Liver (tissue), 9 donors: ENCODE measurements around the gene ESRRB. TPM values are rescaled to one million over a fixed set of nuclear protein-coding genes. Genes with fewer than 3 reads are reported as not detected.

Experiments
- DNase-seq: peaks from one replicate; pipeline ENCODE4 v3.0.0-alpha.2; 2017; ENCODE audit warnings: low spot score
- H3K27ac ChIP-seq, 2 donors: one replicate each; pipeline ENCODE4 v1.7.0; 2013; ENCODE audit warnings: inconsistent platforms in 2 of 2, low read length in 2 of 2, control low read depth in 1 of 2, low read depth in 1 of 2, mild to moderate bottlenecking in 1 of 2
- H3K27me3 ChIP-seq, 4 donors: one replicate each; pipeline versions ENCODE4 v1.6.1 to v1.7.0; 2013; ENCODE audit warnings: low read length in 3 of 4, inconsistent platforms in 1 of 4, mild to moderate bottlenecking in 1 of 4, moderate library complexity in 1 of 4; ENCODE audit not compliant: control insufficient read depth in 4 of 4, insufficient read depth in 4 of 4
- H3K36me3 ChIP-seq, 4 donors: one replicate each; pipeline versions ENCODE4 v1.6.1 to v1.7.0; 2013; ENCODE audit warnings: low read length in 3 of 4, mild to moderate bottlenecking in 3 of 4, low read depth in 1 of 4, moderate library complexity in 1 of 4; ENCODE audit not compliant: control insufficient read depth in 4 of 4, insufficient read depth in 3 of 4
- H3K4me1 ChIP-seq, 4 donors: one replicate each; pipeline versions ENCODE4 v1.6.1 to v1.7.0; 2013; ENCODE audit warnings: low read length in 3 of 4, mild to moderate bottlenecking in 3 of 4, moderate library complexity in 1 of 4; ENCODE audit not compliant: control insufficient read depth in 4 of 4, insufficient read depth in 4 of 4
- H3K4me3 ChIP-seq, 3 donors: one replicate each; pipeline versions ENCODE4 v1.6.1 to v1.7.0; 2013; ENCODE audit warnings: low read length in 3 of 3, control low read depth in 1 of 3, low read depth in 1 of 3, mild to moderate bottlenecking in 1 of 3
- H3K9ac ChIP-seq, 2 donors: one replicate each; pipeline ENCODE4 v1.7.0; 2013; ENCODE audit warnings: low read length in 2 of 2, mild to moderate bottlenecking in 2 of 2, moderate library complexity in 2 of 2, control low read depth in 1 of 2, low read depth in 1 of 2
- H3K9me3 ChIP-seq, 4 donors: one replicate each; pipeline versions ENCODE4 v1.6.1 to v1.7.0; 2013; ENCODE audit warnings: low read length in 3 of 4; ENCODE audit not compliant: control insufficient read depth in 4 of 4
- ATF3 ChIP-seq: IDR thresholded peaks from 2 replicates; pipeline ENCODE4 v1.6.1; 2016; ENCODE audit warnings: antibody characterized with exemption
- CTCF ChIP-seq: fragments of 150-350 bp; IDR thresholded peaks from 2 replicates; pipeline ENCODE4 v1.5.1; 2017; ENCODE audit warnings: improper control_type of control experiment, low read depth, low read length; ENCODE audit not compliant: missing input control
- EGR1 ChIP-seq, 2 donors: IDR thresholded peaks; 2 replicates each; pipeline ENCODE4 v1.6.1; 2016 to 2018; ENCODE audit warnings: antibody characterized with exemption in 2 of 2, low read depth in 2 of 2
- FOXA1 ChIP-seq: IDR thresholded peaks from 2 replicates; pipeline ENCODE4 v1.6.1; 2016; ENCODE audit warnings: antibody characterized with exemption
- GABPA ChIP-seq, 2 donors: IDR thresholded peaks in 1 of 2; conservative IDR thresholded peaks in 1 of 2; 2 replicates each; pipeline ENCODE4 v1.6.1; 2016; ENCODE audit warnings: antibody characterized with exemption in 2 of 2, mild to moderate bottlenecking in 1 of 2, moderate library complexity in 1 of 2
- HNF4G ChIP-seq: IDR thresholded peaks from 2 replicates; pipeline ENCODE4 v1.6.1; 2016; ENCODE audit warnings: antibody characterized with exemption
- JUND ChIP-seq, 2 donors: IDR thresholded peaks; 2 replicates each; pipeline ENCODE4 v1.6.1; 2016; ENCODE audit warnings: antibody characterized with exemption in 2 of 2
- MAX ChIP-seq: IDR thresholded peaks from 2 replicates; pipeline ENCODE4 v1.6.1; 2016; ENCODE audit warnings: antibody characterized with exemption
- NR2F2 ChIP-seq: IDR thresholded peaks from 2 replicates; pipeline ENCODE4 v1.6.1; 2016; ENCODE audit warnings: antibody characterized with exemption
- RAD21 ChIP-seq, 2 donors: IDR thresholded peaks; 2 replicates each; pipeline ENCODE4 v1.6.1; 2016; ENCODE audit warnings: antibody characterized with exemption in 2 of 2, mild to moderate bottlenecking in 2 of 2
- REST ChIP-seq: IDR thresholded peaks from 2 replicates; pipeline ENCODE4 v1.6.1; 2016; ENCODE audit warnings: antibody characterized with exemption, mild to moderate bottlenecking
- RXRA ChIP-seq, 2 donors: IDR thresholded peaks; 2 replicates each; pipeline ENCODE4 v1.6.1; 2017 to 2018; ENCODE audit warnings: antibody characterized with exemption in 2 of 2, mild to moderate bottlenecking in 1 of 2
- SP1 ChIP-seq: IDR thresholded peaks from 2 replicates; pipeline ENCODE4 v1.6.1; 2018; ENCODE audit warnings: antibody characterized with exemption, mild to moderate bottlenecking
- TAF1 ChIP-seq: conservative IDR thresholded peaks from 2 replicates; pipeline ENCODE4 v1.6.1; 2016; ENCODE audit warnings: antibody characterized with exemption, mild to moderate bottlenecking
- YY1 ChIP-seq: IDR thresholded peaks from 2 replicates; pipeline ENCODE4 v1.6.1; 2016; ENCODE audit warnings: antibody characterized with exemption, mild to moderate bottlenecking
- ZBTB33 ChIP-seq: IDR thresholded peaks from 2 replicates; pipeline ENCODE4 v1.6.1; 2016; ENCODE audit warnings: antibody characterized with exemption
- WGBS: extraction: QIAGEN DNeasy Blood & Tissue Kit; methylation state at CpG from one replicate; pipeline ENCODE4 v1.1.7; 2013; 5-methylcytosine and 5-hydroxymethylcytosine counted together
- polyA plus RNA-seq, 2 donors: library from polyadenylated mRNA; stranded (reverse) in 1 of 2; unstranded in 1 of 2; fragments of 200-250 nt in 1 of 2; fragments of >200 nt in 1 of 2; fragmentation: Nextera tagmentation in 1 of 2; extraction: Ambion mirVana in 1 of 2; gene quantifications; one replicate each; pipeline versions ENCODE4 v1.2.1 to v1.2.3, GENCODE V29; 2013 to 2015
- total RNA-seq, 2 donors: library from RNA; depleted of rRNA; stranded (reverse); fragments of >200 nt; gene quantifications; one replicate each; pipeline ENCODE4 v1.2.3, GENCODE V29; 2014
- donor health status: healthy.
- donor health status: healthy.
- donor health status: healthy.
- donor health status: healthy.
- donor health status: healthy.

Gene ESRRB
- total and polyA plus RNA-seq, 4 donors: 0.08 to 0.21 (median 0.11) TPM

- no peak for DNase-seq
- 92% methylated on average over 1 of the region's 1 CpG for WGBS
Measured at GRCh38 chr14:76426161-76426696, 50.3 kb downstream of the ESRRB start.

GRCh38 chr14:76428611-76429010 lies 52.7 kb downstream of the ESRRB start:
- H3K4me1 ChIP-seq: no peaks in the 10 kb centered on the region
- no peaks in the 10 kb centered on the region for H3K27me3 ChIP-seq
- no peak for DNase-seq
- no peak overlapping the region for H3K27ac ChIP-seq
- WGBS: 90% methylated on average over 7 of the region's 7 CpGs
- H3K36me3 ChIP-seq: no peaks in the 10 kb centered on the region
- no peaks in the 10 kb centered on the region for H3K9me3 ChIP-seq
- H3K9ac ChIP-seq: no peak overlapping the region
- H3K4me3 ChIP-seq: no peak overlapping the region
- TF ChIP-seq JUND (IDR thresholded peaks at IDR 0.05) (no peak), SP1 (no peak), HNF4G (no peak), RAD21 (IDR thresholded peaks at IDR 0.05) (no peak), MAX (no peak), NR2F2 (no peak), REST (no peak), ATF3 (no peak), GABPA (IDR thresholded peaks at IDR 0.05 in 1 of 2, conservative IDR thresholded peaks at IDR 0.05 in 1 of 2) (no peak), EGR1 (IDR thresholded peaks at IDR 0.05; ENCODE audit: low read depth in 2 of 2) (no peak), TAF1 (no peak)

More at GRCh38 chr14:76426161-76426696, 50.3 kb downstream of the ESRRB start:
- Histone ChIP-seq H3K4me1 (no peaks in the 10 kb centered on the region), H3K27ac (no peak overlapping the region), H3K9ac (no peak overlapping the region), H3K9me3 (no peaks in the 10 kb centered on the region), H3K4me3 (no peak overlapping the region), H3K27me3 (no peaks in the 10 kb centered on the region), H3K36me3 (no peaks in the 10 kb centered on the region)
- TF ChIP-seq RXRA (IDR thresholded peaks at IDR 0.05) (no peak), FOXA1 (no peak), JUND (IDR thresholded peaks at IDR 0.05) (no peak), NR2F2 (no peak), MAX (no peak), ZBTB33 (no peak), YY1 (no peak), RAD21 (IDR thresholded peaks at IDR 0.05) (no peak), TAF1 (no peak), HNF4G (no peak), CTCF (no peak)
